ENCODE results near the gene TBC1D16.

DNA sequence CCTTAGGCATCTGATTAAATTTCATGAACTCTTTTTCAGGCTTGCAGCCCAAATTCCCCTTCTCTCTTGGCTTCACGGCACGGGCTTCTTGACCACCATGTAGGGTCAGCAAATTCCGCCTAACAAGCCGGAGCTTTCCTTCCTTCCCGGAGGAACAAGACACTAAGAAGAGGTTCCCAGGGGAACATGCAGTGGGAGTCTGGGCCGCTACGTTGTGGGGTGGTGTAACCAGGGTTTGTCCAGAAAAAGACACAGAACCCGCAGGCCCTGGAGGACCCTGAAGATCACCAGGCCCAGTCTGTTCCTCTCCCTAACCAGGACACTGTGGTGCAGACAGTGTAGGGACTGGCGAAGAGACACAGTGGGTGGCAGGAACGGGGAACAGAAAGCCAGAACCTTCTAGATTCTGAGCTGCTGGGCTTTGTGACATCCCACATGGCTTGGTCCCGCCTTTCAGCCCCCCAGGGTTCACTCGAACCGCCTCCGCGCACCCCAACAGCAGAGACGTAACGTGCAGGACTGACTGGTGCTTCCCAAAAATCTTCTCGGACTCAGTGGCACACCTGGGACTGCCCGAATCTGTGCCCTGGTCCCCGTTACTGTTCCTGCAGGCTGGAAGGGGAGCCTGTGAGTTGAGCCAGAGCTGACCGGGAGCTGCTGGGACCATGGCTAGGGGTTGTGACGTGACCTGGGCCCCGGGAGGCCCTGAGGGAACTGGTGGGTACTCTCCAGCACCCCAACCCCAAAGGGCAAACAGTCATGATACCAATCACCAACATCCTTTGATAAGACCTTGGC lies 55.2 kb downstream of the TBC1D16 start:
- TF ChIP-seq CTCF (conservative IDR thresholded peaks at IDR 0.05; ENCODE audit: low read length): no peak
- TF ChIP-seq EZH2phosphoT487 (IDR thresholded peaks at IDR 0.05; ENCODE audit: borderline replicate concordance, low read depth, low read length): no peak

Measured in OCI-LY7 (cell line).